ENCODE results near the gene SETBP1. TPM values are rescaled to one million over a fixed set of nuclear protein-coding genes. Genes with fewer than 3 reads are reported as not detected.

Gene SETBP1
- total RNA-seq, 1 experiment from 2014 or later = 4.0 TPM

GRCh38 chr18:44954257-44954656 lies 273.6 kb downstream of the SETBP1 start:
- TF ChIP-seq, protein P1, sequence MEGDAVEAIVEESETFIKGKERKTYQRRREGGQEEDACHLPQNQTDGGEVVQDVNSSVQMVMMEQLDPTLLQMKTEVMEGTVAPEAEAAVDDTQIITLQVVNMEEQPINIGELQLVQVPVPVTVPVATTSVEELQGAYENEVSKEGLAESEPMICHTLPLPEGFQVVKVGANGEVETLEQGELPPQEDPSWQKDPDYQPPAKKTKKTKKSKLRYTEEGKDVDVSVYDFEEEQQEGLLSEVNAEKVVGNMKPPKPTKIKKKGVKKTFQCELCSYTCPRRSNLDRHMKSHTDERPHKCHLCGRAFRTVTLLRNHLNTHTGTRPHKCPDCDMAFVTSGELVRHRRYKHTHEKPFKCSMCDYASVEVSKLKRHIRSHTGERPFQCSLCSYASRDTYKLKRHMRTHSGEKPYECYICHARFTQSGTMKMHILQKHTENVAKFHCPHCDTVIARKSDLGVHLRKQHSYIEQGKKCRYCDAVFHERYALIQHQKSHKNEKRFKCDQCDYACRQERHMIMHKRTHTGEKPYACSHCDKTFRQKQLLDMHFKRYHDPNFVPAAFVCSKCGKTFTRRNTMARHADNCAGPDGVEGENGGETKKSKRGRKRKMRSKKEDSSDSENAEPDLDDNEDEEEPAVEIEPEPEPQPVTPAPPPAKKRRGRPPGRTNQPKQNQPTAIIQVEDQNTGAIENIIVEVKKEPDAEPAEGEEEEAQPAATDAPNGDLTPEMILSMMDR (IDR thresholded peaks at IDR 0.05; ENCODE audit: insufficient read depth in 1 of 2, low read depth in 1 of 2, low read length in 1 of 2, severe bottlenecking in 1 of 2, unreplicated experiment in 1 of 2) = no peak
- POLR2A ChIA-PET = no interaction called here
- Mint-ChIP-seq H3K27me3 (ENCODE audit: insufficient read depth, unreplicated experiment) (no peaks in the 10 kb centered on the region), H3K9me3 (ENCODE audit: unreplicated experiment) (no peaks in the 10 kb centered on the region), H3K4me1 (ENCODE audit: low read depth, unreplicated experiment) (no peaks in the 10 kb centered on the region), H3K36me3 (ENCODE audit: insufficient read depth, unreplicated experiment) (no peaks in the 10 kb centered on the region), H3K4me3 (ENCODE audit: unreplicated experiment) (no peak overlapping the region), H3K27ac (ENCODE audit: unreplicated experiment) (no peak overlapping the region)
- no peak for DNase-seq
- intact Hi-C loops (cut with micrococcal nuclease; ENCODE audit: unreplicated experiment) = no loop called here
- no peaks in the 10 kb centered on the region for H3K4me1 ChIP-seq
- no peak overlapping the region for H3K4me3 ChIP-seq (ENCODE audit: low read depth, low read length)
- no peaks in the 10 kb centered on the region for H3K36me3 ChIP-seq (ENCODE audit: control insufficient read depth, insufficient read depth, low read length)
- H3K27me3 ChIP-seq (replicated peaks; ENCODE audit: control insufficient read depth, insufficient read depth, low read length) = no peaks in the 10 kb centered on the region
- H3K9me3 ChIP-seq = no peaks in the 10 kb centered on the region
- no TSS peak for BruUV-seq (replicated peaks)
- CTCF ChIA-PET = no interaction called here

DNA sequence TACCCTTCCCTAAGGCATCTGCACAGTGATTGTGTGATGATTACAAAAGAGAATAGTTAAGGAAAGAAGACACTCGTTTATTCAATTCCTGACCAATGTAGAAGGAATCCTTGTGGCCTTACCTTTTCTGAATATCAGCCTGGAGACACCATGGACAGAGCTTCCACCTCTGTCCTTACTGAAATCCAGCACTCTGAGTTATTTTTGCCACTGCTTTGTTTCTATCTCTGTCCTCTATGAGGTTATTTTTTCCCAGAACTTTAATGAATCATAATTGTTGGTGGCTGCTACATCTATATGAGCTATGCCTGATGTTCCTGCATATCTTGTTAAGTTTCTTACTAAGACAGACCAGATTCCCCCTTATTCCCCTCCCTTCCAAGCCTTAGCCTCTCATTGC lies 275.1 kb downstream of the SETBP1 start:
- ChIA-PET CTCF (no interaction called here), POLR2A (no interaction called here)
- Histone ChIP-seq H3K9me3 (no peaks in the 10 kb centered on the region), H3K4me3 (ENCODE audit: low read depth, low read length) (no peak overlapping the region), H3K4me1 (no peaks in the 10 kb centered on the region), H3K27me3 (replicated peaks; ENCODE audit: control insufficient read depth, insufficient read depth, low read length) (no peaks in the 10 kb centered on the region), H3K36me3 (ENCODE audit: control insufficient read depth, insufficient read depth, low read length) (no peaks in the 10 kb centered on the region)
- Mint-ChIP-seq H3K27me3 (ENCODE audit: insufficient read depth, unreplicated experiment) (no peaks in the 10 kb centered on the region), H3K9me3 (ENCODE audit: unreplicated experiment) (no peaks in the 10 kb centered on the region), H3K27ac (ENCODE audit: unreplicated experiment) (no peak overlapping the region), H3K4me1 (ENCODE audit: low read depth, unreplicated experiment) (no peaks in the 10 kb centered on the region), H3K36me3 (ENCODE audit: insufficient read depth, unreplicated experiment) (no peaks in the 10 kb centered on the region), H3K4me3 (ENCODE audit: unreplicated experiment) (no peak overlapping the region)
- BruUV-seq (replicated peaks) = no TSS peak
- TF ChIP-seq, protein P1 (IDR thresholded peaks at IDR 0.05; ENCODE audit: insufficient read depth in 1 of 2, low read depth in 1 of 2, low read length in 1 of 2, severe bottlenecking in 1 of 2, unreplicated experiment in 1 of 2) = no peak
- no peak for DNase-seq
- intact Hi-C loops (cut with micrococcal nuclease; ENCODE audit: unreplicated experiment) = no loop called here

DNA sequence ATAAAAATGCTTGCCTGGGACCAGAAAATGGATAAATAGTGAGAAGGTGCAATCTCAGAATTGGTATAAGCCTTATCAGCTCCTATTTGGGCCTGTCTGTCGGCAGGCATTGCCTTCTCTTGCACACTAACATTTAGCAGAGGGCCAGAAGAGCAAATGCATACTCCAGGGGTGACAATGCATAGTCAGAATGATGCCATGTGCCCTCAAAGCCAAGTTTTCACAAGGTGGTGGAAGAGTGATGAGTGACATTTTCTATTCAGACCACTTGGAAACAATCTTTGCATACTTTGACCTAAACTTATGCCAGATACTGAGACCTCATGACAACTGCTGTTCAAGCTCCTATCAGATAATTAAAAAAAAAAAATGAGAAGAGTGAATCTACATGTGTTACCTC lies 276.3 kb downstream of the SETBP1 start:
- Mint-ChIP-seq H3K4me1 (ENCODE audit: low read depth, unreplicated experiment) (no peaks in the 10 kb centered on the region), H3K27me3 (ENCODE audit: insufficient read depth, unreplicated experiment) (no peaks in the 10 kb centered on the region), H3K9me3 (ENCODE audit: unreplicated experiment) (no peaks in the 10 kb centered on the region), H3K36me3 (ENCODE audit: insufficient read depth, unreplicated experiment) (no peaks in the 10 kb centered on the region), H3K27ac (ENCODE audit: unreplicated experiment) (no peak overlapping the region), H3K4me3 (ENCODE audit: unreplicated experiment) (no peak overlapping the region)
- H3K36me3 ChIP-seq (ENCODE audit: control insufficient read depth, insufficient read depth, low read length) = no peaks in the 10 kb centered on the region
- BruUV-seq (replicated peaks) = no TSS peak
- no peak overlapping the region for H3K4me3 ChIP-seq (ENCODE audit: low read depth, low read length)
- no peaks in the 10 kb centered on the region for H3K27me3 ChIP-seq (replicated peaks; ENCODE audit: control insufficient read depth, insufficient read depth, low read length)
- no peaks in the 10 kb centered on the region for H3K9me3 ChIP-seq
- no peak for DNase-seq
- CTCF ChIA-PET = no interaction called here
- intact Hi-C loops (cut with micrococcal nuclease; ENCODE audit: unreplicated experiment) = no loop called here
- H3K4me1 ChIP-seq = no peaks in the 10 kb centered on the region
- TF ChIP-seq, protein P1 (IDR thresholded peaks at IDR 0.05; ENCODE audit: insufficient read depth in 1 of 2, low read depth in 1 of 2, low read length in 1 of 2, severe bottlenecking in 1 of 2, unreplicated experiment in 1 of 2) = no peak
- POLR2A ChIA-PET = no interaction called here
